Left lung (tissue), 10 donors: ENCODE data around the gene THOC1. TPM values are rescaled to one million over a fixed set of nuclear protein-coding genes. Genes with fewer than 3 reads are reported as not detected.

Experiments
- ATAC-seq: fragments of 200-7000 bp; cut with Tn5 transposase; one replicate; pipeline ENCODE4 v1.9.1; 2020; ENCODE audit warnings: moderate library complexity
- DNase-seq, 4 donors: peaks; one replicate each; pipeline ENCODE4 v3.0.0-alpha.2; 2013 to 2020
- H3K27ac ChIP-seq, 2 donors: fragments of 200-600 bp; sonication (generic) in 1 of 2; one replicate each; pipeline versions ENCODE4 v1.5.0 to v1.8.0; 2020 to 2021
- H3K27me3 ChIP-seq, 2 donors: fragments of 200-600 bp; sonication (generic) in 1 of 2; one replicate each; pipeline versions ENCODE4 v1.5.0 to v1.8.0; 2020 to 2021
- H3K36me3 ChIP-seq, 2 donors: fragments of 200-600 bp; sonication (generic) in 1 of 2; one replicate each; pipeline versions ENCODE4 v1.5.0 to v1.8.0; 2020 to 2021
- H3K4me1 ChIP-seq, 2 donors: fragments of 200-600 bp; one replicate each; pipeline ENCODE4 v1.8.0; 2021
- H3K4me3 ChIP-seq, 2 donors: fragments of 200-600 bp; sonication (generic) in 1 of 2; one replicate each; pipeline versions ENCODE4 v1.5.0 to v1.8.0; 2020 to 2021; ENCODE audit warnings: mild to moderate bottlenecking in 1 of 2
- H3K9me3 ChIP-seq, 2 donors: fragments of 200-600 bp; sonication (generic) in 1 of 2; one replicate each; pipeline versions ENCODE4 v1.5.0 to v1.8.0; 2020 to 2021
- CTCF ChIP-seq, 2 donors: fragments of 200-600 bp; sonication (generic) in 1 of 2; IDR thresholded peaks; one replicate each; pipeline versions ENCODE4 v1.5.0 to v1.8.0; 2021; ENCODE audit warnings: antibody characterized with exemption in 2 of 2
- intact Hi-C, 2 donors: fragments of 100-400 bp; cut with DNase I; formaldehyde crosslinking; loops; one replicate each; pipeline versions ENCODE4 v1.11.2 to v1.14.2; 2022
- polyA plus RNA-seq, 6 donors: library from polyadenylated mRNA; unstranded; fragments of 120-200 nt; gene quantifications; one replicate each; pipeline ENCODE4 v1.2.1, GENCODE V29; 2013; ENCODE audit not compliant: insufficient read length in 6 of 6
- total RNA-seq, 2 donors: library from RNA; stranded (reverse); fragmentation: NEBNext Ultra II Directional; extraction: Animal tissue kit (Norgen Biotek cat#: 25700); gene quantifications; one replicate each; pipeline ENCODE4 v1.2.1, GENCODE V29; 2021
- donor health status: DM: no; HTN: yes; CAD: no.
- donor health status: DM: no; HTN: no; CAD: no.

THOC1 gene
- total and polyA plus RNA-seq, 8 donors = 23.7 to 165 (median 118) TPM

GRCh38 chr18:289026-289425, 21.2 kb upstream of the THOC1 start:
- Histone ChIP-seq H3K27me3 (no peaks in the 10 kb centered on the region), H3K9me3 (no peaks in the 10 kb centered on the region), H3K36me3 (no peaks in the 10 kb centered on the region), H3K4me1 (no peaks in the 10 kb centered on the region), H3K27ac (no peak overlapping the region), H3K4me3 (no peak overlapping the region)
- ATAC-seq = no peak
- no peak for TF ChIP-seq CTCF (IDR thresholded peaks at IDR 0.05)
- intact Hi-C loops = loop anchor here in 1 of 2 donors (5.0 kb wide), 1 partner anchor 328 kb away; no protein-coding TSS in a partner anchor
- no peak for DNase-seq

- DNase-seq = peak in 1 of 4 donors; percentile 40
- ATAC-seq = peak; percentile 69
- Histone ChIP-seq H3K27me3 (no peaks in the 10 kb centered on the region), H3K4me3 (no peak overlapping the region), H3K4me1 (no peaks in the 10 kb centered on the region), H3K27ac (no peak overlapping the region), H3K9me3 (no peaks in the 10 kb centered on the region), H3K36me3 (no peaks in the 10 kb centered on the region)
- intact Hi-C loops = loop anchor here in 1 of 2 donors (5.0 kb wide), 1 partner anchor 331 kb away; no protein-coding TSS in a partner anchor
- peak in 1 of 2 donors; percentile 37 for TF ChIP-seq CTCF (IDR thresholded peaks at IDR 0.05)
These were observed 18.9 kb upstream of the THOC1 start for GRCh38 chr18:286515-287310.

GRCh38 chr18:285817-286216, 18.0 kb upstream of the THOC1 start:
- intact Hi-C loops = loop anchor here in 1 of 2 donors (5.0 kb wide), 1 partner anchor 331 kb away; no protein-coding TSS in a partner anchor
- no peaks in the 10 kb centered on the region for H3K4me1 ChIP-seq
- H3K27ac ChIP-seq = no peak overlapping the region
- no peaks in the 10 kb centered on the region for H3K36me3 ChIP-seq
- no peak for TF ChIP-seq CTCF (IDR thresholded peaks at IDR 0.05)
- no peak overlapping the region for H3K4me3 ChIP-seq
- H3K27me3 ChIP-seq = no peaks in the 10 kb centered on the region
- no peak for ATAC-seq
- DNase-seq = no peak
- H3K9me3 ChIP-seq = no peaks in the 10 kb centered on the region

- H3K27ac ChIP-seq = no peak overlapping the region
- no peak for TF ChIP-seq CTCF (IDR thresholded peaks at IDR 0.05)
- no peaks in the 10 kb centered on the region for H3K4me1 ChIP-seq
- ATAC-seq (peak; percentile 52), DNase-seq (peak in 1 of 4 donors; percentile 55)
- peaks cover 0 to 8% of the 10 kb centered on the region in 2 donors for H3K9me3 ChIP-seq
- H3K27me3 ChIP-seq = no peaks in the 10 kb centered on the region
- H3K36me3 ChIP-seq = no peaks in the 10 kb centered on the region
- no peak overlapping the region for H3K4me3 ChIP-seq
- intact Hi-C loops = no loop called here
These were observed 7.6 kb upstream of the THOC1 start for GRCh38 chr18:275486-275885.

GRCh38 chr18:274313-274712, 6.5 kb upstream of the THOC1 start:
- Histone ChIP-seq H3K27me3 (no peaks in the 10 kb centered on the region), H3K4me3 (no peak overlapping the region), H3K4me1 (peaks cover 0 to under 1% of the 10 kb centered on the region in 2 donors), H3K36me3 (no peaks in the 10 kb centered on the region), H3K9me3 (peaks cover 0 to 8% of the 10 kb centered on the region in 2 donors), H3K27ac (no peak overlapping the region)
- ATAC-seq (no peak), DNase-seq (no peak)
- intact Hi-C loops = no loop called here
- TF ChIP-seq CTCF (IDR thresholded peaks at IDR 0.05) = no peak
